Activated CD4-positive, alpha-beta T cell treated with anti-CD3 and anti-CD28 coated beads for 4 hours (primary cell): ENCODE results near the gene SH3RF1.

Source experiments
- DNase-seq, 2 donors: peaks; one replicate each; pipeline ENCODE4 v3.0.0-alpha.2; 2020

Gene SH3RF1

DNA sequence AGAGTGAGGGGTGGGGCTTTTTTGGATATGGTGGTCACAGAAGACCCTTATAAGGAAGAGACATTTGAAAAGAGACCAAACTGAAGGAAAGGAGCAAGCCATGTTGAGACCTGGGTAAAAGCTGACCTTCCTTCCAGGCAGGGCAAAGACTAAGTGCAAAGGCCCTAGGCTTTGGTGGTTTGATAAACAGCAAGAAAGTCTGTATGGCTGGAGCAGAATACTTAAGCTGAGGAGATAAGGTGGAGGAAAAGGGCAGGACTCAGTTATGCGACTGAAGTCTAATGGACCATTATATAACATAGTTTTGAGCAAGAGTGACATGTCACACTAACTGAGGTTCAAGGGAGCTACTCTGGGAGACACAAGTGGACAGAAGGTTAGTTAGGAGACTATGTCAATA is 20.0 kb downstream of the SH3RF1 start:
- no peak for DNase-seq

DNA sequence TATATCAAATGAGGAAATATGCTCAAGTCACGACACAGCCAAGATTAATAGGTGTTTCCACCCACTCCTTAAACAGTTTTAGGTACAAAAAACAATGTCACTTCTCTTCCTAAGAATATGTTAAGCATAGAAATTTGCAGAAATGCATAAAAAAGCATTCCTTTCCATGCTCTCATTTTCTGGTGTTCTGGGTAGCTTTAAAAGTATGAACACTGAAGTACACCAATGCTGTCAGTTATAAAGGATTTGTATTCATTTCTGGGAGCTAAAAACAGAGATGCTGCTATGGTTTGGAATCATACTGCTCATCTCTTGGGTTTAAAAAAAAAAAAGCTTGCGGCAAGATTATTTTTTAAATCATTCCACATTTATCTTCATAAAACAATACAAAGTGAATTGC is 20.8 kb downstream of the SH3RF1 start:
- DNase-seq, result no peak

DNA sequence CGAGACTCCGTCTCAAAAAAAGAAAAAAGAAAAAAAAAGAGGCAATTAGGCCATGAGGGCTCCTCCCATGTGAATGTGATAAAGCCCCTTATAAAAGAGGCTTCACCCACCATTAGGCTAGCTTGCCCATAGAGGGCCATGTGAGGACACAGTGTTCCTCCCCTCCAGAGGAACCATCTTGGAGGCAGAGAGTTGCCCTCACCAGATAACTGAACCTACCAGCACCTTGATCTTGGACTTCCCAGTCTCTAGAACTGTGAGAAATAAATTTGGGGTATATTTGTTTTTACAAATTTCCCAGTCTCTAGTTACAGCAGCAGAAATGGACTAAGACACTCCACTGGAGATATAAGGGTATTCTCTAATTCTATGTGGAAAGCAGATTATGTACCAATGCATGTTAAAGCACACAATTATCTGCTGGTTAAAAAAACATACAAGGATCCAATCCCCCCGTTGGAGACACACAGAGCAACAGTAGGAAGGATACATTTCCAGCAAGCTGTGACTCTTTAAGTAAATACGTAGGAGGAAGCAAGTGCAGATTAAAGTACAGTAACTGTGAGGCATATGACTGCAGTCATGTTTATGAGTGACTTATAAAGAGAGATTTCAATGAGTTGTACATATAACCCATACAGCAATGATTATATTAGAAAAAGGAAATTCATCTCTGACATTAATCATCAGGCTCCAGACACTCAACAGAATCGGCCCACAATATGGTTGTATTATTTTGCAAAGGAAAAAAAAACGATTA is 21.4 kb downstream of the SH3RF1 start:
- DNase-seq, result no peak

DNA sequence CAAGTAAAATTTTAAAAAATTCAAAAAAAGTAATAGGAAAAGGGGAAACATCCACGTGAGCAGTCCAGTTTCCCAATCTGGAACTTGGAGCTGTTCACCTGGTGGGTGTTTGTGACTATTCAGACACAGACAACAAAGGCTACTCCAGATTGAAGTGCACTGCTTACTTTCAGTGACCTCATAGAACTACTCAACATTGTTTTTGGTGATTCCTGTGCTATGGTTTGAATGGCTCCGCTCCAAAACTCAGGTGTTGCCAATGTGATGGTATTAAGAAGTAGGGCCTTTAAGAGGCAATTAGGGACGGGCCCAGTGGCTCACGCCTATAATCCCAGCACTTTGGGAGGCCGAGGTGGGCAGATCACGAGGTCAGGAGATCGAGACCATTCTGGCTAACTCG is 22.1 kb downstream of the SH3RF1 start:
- no peak for DNase-seq

DNA sequence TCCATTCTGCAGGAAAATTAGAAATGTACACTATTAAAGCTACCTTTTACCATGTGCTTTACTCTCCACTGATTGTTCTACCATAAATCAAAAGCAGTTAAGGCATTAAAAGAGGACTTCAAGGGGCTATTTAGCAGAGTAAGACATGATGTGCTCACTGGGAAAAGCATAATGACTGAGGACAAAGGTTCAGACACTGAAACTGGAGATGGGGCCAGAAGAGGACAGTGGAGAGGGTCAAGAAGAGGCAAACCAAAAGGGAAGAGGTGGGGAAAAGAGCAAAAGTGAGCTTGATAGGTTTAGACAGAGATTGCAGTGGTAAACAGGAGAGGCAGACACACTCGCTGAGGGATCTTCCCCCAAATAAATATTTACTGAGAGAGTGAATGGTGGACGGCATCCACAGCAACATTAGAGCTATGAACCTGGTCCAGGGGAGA is 23.8 kb downstream of the SH3RF1 start:
- no peak for DNase-seq

DNA sequence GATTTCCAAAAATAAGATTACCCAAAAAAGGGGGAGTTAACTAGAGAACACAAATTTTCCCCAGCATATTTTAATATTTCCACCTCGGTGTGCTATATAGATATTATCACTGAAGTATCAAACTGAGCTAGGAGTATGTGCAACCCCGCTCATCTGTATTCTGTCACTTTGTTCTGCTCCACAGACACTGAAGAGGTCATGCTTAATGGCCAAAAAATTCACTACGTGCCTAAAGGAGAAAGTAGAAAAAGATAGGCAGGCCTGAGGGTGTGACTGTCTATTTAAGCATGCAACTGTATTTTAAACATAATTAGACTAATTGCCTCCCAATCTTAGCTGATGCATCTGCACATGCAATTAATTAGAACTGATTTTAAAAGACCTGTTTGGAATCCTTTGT is 24.5 kb downstream of the SH3RF1 start:
- DNase-seq, result no peak

DNA sequence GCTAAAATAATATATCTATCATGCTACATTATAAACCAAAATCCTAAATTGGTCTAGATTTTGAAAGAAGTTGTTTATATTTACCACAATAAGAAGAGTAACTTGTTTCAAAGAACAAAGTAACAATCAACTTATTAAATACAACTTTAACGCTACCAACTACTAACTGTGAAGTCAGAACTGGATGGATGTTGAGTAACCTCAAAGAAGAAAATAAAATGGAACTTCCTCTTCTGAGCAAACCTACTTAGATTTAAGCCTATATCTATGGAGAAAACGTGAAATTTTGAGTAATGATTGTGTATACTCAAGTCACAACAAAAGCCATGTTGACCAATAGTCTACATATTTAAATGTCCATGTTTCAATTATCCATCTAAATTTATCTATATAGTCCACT is 25.7 kb downstream of the SH3RF1 start:
- no peak for DNase-seq

DNA sequence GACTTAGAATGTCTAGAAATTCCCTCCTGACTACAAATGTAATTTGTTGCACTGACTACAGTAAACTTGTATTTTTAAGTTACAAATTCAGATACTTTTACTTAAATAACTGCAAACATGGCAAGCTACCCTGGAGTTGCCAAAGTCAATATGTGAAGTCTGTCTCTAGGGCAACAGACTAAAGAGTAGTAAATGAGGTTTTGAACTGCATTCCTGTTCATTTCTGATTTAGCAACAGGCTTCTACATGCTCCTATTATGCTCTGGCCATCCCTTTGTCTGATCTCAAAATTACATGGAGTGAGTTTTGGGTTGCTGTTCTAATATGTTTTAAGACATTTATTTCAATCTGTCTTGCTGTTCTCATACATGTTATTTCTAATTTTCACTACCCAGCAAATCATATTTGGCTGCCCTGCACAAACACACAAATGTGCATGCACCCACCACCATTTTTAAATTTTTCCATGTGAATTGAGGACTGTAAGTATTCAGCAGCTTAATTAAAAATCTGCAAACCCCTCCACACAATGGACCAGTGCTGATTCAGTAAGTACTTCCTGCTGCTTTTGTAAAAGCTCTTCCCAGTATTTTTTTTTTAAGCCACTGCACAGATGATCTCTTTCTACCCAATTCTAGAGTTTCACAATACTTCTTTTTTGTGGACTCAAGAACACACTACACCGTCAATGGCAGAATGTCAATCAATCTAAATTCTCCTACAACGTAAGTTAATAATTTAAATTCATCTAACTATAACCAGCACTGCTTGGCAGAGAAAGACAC is 26.7 kb downstream of the SH3RF1 start:
- DNase-seq, result no peak

DNA sequence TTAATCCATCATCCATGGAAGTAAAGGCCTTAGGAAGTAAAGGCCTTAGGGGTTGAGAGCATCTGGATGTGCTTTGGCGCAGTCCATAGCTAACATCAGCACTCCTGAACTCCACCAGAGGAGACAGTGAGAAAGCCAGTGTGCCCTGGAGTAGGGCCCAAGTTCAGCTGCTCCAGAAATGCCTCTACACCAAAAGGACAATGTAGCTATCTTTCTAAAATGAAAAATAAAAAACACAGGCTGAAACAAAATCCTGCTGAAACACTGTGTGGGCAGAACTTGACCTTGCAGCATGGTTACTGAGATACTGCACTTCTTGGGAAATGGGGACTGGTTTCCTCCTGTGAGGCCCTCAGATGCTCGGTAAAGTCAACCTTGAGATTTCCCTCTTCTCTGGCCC is 29.3 kb downstream of the SH3RF1 start:
- no peak for DNase-seq

DNA sequence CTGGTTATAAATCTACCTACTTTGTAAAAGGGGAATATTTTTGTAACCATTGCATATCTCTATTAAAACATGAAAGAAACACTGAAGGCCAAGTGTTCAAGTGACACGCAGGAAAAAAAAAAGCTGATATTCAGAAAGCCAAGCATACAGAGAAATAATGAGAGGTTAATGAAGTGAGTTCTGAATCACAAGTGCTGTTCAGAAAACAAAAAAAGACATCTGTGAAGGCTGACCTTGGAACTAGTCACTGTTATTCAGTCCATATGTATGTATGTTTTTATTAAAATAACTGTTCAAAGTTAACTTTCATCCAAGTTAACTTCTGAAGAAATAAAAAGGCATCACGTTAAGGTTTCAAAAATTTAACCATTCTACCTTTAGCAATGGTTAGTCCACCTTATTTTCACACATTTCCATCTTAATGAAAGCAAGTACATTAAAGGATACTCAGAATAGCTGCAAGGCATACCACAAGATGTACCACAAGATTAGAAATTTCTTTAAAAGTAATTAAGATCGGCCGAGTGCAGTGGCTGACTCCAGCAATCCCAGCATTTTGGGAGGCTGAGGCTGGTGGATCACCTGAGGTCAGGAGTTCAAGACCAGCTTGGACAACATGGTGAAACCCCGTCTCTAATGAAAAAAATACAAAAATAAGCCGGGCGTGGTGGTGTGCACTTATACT is 31.4 kb downstream of the SH3RF1 start:
- DNase-seq, result no peak

DNA sequence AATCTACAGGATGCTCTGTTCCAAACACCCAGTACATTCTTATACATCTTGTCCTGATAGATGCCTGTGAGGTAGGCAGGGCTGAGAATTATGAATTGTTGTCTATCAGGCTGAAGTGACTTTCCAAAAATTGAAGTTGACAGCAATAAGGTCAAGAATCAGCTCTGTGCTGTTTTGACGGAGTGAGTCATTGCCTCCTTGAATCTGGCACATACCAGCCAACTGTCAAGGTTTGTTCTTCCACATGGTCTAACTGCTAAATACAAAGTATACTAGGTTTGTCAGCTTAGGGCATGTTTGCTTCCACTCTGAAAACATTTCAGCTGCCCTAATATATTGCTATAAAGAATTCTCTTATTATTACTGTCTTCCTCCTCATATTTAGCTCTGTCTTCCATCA is 32.3 kb downstream of the SH3RF1 start:
- DNase-seq, result no peak

DNA sequence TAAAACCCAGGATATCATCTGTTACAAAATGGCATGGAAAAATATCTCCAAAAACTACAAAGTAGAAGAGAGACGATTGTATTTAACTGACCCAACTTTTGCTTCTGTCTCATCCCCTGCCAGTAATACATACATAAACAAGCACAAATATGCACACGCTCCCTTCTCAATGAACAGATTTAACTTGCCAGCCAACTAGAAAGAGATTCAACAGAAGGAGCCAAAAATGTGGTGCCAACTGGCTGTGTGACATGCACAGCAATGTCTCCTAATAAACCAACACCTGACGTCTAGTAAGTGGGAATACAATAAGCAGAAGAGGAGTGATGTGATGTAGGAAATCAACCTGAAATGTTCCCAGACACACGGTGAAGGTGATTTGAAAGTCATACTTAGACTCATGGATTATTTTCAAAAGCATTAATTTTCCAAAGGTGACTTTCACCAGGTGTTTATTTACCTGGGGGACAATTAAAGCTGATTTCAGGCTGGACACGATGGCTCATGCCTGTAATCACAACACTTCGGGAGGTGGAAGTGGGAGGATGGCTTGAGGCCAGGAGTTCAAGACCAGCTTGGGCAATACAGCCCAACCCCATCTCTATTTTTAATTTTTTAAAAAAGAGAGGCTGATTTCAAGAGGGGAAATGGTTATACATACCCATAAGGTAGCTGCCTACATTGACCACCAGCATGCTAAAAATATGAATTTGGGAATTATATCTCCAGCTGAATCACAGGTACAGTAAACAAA is 33.7 kb downstream of the SH3RF1 start:
- no peak for DNase-seq

DNA sequence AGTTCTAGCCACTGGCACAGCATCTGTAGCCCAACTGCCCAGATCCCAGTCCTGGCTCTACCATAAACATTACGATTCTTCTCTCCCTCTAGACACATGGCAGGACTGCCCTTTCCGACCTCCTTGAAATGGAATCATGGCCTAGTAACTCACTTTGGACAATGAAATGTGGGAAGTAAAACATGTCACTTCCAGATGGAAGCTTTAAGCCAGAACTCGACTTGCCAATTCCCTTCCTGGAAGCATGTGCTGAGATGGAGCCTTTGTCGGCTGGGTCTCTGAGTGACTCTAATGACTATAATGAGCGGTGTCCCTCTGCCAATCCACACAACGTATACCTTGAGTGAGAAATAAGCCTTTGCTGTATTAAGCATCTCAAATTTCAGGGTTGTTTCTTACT is 34.7 kb downstream of the SH3RF1 start:
- DNase-seq, result no peak

DNA sequence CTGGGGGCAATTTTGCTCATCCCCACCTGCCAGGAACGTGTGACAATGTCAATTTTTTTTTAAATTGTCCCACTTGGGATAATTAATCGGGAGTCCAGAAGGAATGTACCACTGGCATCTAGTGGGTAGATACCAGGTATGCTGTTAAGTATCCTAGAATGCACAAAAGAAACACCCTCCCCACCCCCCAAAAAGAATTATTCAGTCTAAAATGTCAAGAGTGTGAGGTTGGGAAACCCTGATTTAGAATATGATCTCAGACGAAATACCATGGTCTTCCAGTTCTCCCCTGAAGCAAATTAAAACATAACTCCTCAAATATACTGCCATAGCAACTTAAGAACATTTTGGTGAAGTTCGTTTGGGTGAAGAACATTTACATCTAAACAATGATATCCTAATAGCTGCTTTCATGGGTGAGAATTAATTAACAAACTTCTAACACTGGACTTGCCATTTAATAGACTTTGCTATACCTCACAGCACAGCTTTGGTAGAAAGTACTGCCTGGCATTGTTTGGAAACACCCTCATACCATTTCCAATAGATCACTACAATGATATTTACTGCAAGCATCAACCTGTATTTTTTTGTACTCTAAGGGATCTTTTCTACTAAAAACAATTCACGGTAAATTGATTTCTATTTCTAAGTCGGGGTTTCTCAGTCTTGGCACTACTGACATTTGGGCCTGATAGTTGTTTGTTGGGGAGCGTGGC is 36.5 kb downstream of the SH3RF1 start:
- DNase-seq, result no peak

DNA sequence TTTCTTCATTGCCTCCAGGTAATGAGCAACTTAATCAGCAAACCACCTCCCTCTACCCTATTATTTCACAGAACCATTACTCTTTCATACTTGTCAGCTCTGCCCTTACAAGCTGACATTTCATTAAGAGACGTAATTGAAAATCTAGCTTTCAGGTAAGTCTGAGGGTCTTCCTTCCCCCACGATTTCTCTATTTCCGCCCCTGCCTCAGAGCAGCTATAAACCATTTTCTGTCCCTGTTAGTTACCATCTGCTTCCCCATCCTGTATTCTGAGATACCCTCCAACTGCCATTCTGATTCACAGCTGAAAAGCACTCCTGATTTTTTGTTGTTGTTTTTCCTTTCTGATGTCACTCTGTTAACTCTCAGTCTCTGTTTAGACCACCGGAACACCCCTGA is 37.1 kb downstream of the SH3RF1 start:
- DNase-seq, result no peak

DNA sequence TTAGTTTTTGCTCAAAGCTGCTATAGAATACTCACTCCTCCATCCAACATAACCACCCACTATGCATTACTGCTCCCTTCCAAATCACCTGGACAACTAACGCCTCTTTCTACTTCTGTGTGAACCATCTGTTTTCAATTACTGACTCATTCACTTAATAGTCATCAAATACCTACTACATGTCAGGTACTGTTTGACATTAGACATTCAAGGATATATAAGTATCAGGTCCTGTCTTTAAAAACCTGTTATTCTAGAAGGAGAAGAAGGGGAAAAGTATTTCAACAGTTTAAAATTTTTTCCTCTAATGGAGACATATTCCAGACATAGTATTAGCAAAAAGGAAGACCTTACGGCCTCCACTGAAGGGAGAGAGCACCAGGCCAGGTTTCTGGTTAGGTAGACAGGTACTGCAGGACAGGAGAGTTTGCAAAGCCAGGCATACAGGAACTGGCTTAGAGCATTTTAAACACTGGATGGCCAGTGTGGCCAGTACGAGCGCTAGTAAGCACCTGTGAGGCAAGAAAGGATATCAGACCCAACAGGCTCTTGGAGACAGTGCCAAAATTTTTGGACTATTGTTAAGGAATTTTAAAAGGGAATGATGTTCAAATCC is 39.0 kb downstream of the SH3RF1 start:
- DNase-seq, result no peak

DNA sequence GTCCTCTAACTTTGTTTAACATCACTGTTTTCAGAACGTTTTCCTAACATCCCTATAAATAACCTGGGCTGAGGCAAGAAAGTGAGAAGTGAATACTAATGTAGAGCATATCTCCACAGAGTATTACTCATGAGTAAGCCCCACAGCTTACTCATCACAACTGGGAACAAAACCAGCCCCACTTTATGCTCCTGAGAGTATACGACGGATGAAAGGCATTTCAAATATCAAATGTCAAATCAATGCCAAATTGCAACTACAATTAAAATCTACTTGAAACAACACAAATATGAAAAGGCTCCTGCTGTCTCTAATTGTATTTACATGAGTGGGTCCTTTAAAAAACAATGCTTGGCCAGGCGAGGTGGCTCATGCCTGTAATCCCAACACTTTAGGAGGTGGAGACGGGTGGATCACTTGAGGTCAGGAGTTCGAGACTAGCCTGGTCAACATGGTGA is 41.2 kb downstream of the SH3RF1 start:
- no peak for DNase-seq

DNA sequence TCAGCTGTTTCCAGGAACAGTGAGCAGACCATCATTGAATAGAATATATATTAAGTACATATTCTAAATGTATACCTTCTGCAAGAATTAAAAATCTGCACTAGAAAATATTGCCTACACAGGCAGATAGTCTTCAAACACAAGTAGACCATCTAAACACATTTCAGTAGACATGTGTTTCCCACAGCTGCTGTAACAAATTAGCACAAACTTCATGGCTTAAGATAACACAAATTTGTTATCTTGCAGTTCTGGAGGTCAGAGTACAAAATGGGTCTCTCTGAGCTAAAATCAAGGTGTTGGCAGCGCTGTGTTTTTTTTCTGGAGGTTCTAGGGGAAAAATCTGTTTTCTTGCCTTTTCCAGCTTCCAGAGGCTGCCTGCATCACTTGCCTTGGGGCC is 42.7 kb downstream of the SH3RF1 start:
- DNase-seq, result no peak

DNA sequence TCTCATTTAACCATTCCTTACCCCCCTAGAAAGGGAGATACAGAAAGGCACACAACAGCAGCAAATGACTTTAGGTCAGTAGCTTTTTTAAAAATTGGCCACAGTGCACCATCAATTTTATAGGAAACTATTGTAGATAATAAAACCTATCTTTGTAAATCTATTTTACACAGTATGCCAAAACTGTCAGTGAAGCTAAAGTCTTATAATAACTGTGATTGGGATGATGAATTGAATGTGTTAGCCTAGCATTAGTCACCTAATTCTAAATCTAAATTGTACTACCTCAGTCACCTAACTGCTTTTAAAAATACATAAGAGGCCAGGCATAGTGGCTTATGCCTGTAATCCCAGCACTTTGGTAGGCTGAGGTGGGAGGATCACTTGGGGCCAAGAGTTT is 44.2 kb downstream of the SH3RF1 start:
- DNase-seq, result no peak

DNA sequence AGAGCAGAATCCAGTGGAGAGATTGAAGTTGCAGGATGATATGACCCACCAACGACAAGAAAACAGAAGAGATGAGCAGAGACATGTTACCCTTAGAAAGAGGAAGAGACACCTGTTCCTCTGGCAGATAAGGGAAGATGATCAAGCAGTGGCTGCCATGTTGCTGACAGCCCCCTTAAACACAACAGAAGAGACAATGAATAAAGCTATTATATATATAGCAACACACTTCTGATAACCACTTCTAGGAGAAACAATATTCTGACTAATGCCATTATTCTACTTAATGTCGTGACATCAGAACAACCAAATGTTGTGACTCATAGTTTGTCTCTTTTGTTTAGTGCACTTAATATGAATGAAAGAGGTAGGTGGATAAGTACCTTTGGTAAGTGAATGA is 44.9 kb downstream of the SH3RF1 start:
- DNase-seq, result no peak

DNA sequence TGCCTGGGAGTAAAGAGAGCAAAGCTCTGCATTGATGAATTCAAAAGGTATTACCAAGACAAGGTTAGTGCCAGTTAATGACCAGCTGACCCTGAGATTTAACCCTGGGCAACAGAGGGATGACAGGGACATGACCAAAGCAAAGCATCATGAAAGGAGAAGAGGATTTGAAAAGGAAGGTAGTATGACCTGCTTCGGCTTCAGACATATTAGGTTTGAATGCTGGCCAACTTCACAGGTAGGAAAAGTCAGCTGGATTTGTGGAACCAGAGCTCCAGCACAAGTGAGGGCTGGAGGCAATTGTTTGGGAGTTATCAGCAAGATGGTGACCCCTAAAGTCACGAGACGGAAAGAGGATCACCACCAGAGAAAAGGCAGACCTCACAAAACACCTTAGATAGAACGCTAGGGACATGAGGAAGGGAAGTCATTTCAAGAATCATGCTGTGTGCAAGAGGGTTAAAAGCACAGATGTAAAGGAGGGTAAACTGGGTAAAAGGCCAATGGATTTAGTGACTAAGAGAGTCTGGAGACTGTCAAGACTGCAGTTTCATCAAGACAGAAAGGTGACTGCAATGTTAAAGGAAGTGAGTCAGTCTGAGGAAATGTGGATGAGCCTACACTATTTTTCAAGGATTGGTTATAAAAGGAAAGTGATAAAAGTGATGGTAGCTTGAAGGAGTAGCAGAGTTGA is 45.6 kb downstream of the SH3RF1 start:
- DNase-seq, result no peak
